HG02571 (cell line): ENCODE data around the gene RNF214.
A peak's percentile ranks its signal among the peaks of the same experiment; 100 is the strongest.
"Not testable (repeated sequence)": the region's sequence is repeated elsewhere in the genome, so short reads cannot be mapped to it uniquely, and the experiment has no call there.

ENCODE experiments used
- ATAC-seq: cut with Tn5 transposase; IDR thresholded peaks from one replicate; pipeline ENCODE4 v1.9.1; 2021; ENCODE audit warnings: mild to moderate bottlenecking, moderate library complexity; ENCODE audit not compliant: unreplicated experiment

RNF214 gene

DNA sequence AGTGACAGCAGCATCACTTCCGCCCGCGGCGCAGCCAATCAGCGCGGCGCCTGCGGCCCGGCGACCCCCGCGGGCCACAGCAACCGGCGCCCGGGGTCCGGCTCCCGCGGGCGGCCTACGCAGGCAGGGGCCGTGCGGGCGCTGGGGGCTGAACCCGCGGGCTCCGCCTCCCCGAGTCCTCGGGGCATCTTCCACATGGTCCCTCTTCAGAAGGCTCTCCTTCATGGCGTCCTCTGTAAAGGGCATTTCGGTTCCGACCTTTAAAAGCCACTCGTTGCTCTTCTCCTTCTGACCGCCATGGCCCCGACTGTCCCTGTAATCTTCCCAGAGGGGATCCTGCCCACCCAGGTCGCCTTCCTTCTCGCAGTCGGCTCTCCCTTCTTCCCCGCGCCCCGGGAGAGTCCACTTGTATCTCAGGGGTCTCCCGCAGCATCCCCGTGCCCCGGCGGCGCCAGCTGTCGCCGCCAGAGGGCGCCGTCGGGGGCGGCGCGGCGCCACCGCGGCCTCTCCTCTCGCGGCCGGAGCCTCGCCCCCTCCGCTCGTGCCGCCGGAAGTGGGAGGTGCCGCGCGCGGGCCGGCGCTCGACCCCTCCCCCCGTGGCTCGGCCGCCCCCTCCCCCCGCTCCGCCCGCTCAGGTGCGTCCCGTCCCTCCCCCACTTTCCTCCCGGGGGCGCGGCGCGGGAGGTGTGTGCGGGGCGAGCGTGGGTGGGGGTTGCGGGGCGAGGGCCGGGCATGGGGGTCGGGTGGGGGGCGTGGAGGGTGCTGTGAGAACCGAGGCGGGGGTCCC is at the start of gene RNF214:
Gene RNF214 (plus strand): TSS at position 580 of the 787 bp plus-strand sequence. CDS start 1,602 bp downstream, outside the sequence.
- peak; percentile 65 for ATAC-seq

DNA sequence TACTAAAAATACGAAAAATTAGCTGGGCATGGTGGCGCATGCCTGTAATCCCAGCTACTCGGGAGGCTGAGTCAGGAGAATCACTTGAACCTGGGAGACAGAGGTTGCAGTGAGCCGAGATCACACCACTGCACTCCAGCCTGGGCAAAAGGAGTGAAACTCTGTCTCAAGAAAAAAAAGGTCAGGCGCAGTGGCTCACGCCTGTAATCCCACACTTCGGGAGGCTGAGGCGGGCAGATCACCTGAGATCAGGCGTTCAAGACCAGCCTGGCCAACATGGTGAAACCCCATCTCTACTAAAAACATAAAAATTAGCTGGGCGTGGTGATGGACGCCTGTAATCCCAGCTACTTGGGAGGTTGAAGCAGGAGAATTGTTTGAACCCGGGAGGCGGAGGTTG is 49.3 kb upstream of the RNF214 start:
- ATAC-seq, result not testable (repeated sequence)

DNA sequence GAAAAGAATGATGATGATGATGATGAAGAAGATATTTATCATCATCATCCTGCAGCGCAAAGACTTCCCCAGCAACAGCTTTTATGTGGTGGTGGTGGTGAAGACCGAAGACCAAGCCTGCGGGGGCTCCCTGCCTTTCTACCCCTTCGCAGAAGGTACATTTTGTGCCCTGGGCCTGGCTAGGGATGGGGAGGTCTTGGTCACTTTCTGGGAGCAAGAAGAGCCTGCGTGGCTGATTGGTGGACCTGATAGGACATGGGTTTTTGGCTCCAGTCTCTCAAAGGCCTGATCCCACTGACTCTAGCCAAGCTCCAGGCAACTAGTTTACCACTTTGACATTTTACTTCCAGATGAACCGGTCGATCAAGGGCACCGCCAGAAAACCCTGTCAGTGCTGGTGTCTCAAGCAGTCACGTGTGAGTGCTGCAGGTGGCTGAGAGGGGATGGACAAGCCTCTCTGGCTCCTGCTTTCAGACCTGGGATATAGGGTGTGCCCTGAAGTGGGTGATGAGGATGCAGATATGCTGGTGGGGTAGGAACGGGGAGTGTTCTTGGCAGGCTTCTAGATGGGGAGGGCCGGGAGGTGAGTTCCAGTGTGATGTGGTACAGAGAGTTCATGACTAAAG is 48.6 kb upstream of the RNF214 start:
- no peak for ATAC-seq

DNA sequence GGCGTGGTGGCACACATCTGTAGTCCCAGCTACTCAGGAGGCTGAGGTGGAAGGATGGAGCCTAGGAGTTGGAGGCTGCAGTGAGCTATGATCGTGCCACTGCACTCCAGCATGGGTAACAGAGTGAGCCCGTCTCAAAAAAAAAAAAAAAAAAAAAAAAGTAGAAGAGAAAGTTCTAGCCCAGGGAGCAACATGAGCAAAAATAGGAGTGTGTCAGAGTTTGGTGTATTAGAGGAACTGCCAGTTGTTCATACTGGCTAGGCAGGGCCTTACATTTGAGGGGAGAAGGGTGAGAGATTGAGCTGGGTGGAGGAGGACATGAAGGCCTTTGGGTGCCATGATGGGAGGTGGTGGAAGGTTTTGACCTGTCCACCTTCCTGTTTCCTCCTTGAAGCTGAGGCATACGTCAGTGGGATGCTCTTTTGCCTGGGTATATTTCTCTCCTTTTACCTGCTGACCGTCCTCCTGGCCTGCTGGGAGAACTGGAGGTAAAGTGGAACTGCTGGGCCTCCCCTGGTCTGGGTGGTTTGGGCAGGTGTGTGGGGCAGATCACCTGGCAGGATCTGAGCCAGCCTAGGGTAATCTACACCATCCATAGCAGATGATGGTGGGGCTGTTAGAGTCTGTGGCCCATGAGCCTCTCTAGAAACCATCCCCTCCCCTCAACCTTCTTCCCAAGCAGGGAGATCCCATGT is 46.6 kb upstream of the RNF214 start:
- ATAC-seq, result no peak

DNA sequence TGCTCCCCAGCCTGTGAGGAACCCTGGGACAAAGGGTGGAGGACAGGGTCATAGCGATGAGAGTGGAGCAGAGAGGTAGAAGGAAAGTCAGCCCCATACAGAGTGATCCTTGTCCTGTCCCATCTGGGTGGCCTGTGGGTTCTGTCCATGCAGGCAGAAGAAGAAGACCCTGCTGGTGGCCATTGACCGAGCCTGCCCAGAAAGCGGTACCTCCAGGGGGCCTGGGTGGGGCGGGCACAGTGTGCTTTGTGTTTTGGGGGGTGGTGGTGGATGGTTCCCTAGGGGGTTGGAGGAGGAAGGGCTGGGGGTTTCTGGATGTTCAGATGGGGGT is 46.1 kb upstream of the RNF214 start:
- ATAC-seq, result no peak

DNA sequence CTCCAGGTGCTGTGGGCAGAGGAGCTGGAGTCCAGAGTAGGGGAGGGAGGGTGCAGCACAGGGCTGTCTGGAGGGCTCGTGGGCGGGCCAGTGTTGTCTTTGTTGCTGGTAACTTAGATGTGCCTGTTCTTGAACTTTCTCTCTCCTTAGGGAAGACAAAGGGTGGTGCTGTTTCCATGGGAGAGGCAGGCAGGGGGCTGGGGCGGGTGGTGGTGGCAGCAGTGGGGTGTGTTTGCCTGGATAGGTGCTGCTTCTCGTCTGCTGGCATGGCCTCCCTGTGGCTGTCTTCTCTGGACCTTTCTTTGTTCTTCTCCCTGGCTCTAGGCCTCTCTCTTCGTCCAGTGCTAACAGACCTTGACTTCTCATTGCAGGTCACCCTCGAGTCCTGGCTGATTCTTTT is 45.5 kb upstream of the RNF214 start:
- no peak for ATAC-seq

DNA sequence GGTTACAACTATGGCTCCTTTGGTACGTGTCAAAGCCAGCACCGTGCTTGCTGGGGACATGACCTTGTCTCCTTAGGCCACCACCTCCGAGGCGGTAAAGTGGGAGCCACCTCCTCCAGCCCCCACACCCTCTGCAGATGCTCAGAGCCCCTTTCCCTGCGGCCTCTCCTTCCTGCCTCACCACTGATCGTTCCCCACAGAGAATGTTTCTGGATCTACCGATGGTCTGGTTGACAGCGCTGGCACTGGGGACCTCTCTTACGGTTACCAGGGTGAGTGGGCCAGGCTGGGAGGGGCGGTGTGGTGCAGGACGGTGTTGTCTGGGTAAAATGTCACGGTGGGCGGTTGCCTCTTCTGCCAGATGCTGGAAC is 45.1 kb upstream of the RNF214 start:
- ATAC-seq, result no peak

DNA sequence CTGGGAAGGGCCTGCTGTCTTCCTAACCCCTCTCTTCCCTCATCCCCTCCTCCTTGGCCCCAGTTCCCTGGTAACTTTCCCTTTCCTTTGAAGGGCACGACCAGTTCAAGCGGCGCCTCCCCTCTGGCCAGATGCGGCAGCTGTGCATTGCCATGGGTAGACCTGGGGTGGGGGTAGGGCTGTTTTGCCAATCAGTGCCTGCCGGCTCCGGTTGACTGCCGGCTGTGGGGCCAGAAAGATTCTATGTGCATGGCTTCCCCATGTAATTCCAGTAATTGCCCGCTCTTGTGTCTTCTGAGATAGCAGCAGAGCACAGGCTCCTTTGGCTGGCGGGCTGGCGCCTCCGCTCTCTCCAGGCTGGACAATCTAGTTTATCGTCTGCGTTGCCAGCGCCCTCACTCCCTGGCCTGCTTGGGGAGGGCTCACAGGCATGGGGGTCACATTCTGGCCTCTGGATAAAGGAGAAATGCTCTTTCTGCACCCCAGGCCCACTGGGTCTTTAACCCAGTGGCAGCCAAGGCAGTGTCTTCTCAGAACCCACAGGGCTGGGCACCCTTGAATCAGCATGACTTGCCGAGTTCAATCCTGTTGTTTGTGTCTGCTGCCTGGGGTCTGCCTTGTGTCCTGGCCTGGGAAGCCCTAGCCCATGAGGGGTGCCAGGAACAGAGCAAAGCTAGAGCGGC is 44.5 kb upstream of the RNF214 start:
- ATAC-seq, result no peak

DNA sequence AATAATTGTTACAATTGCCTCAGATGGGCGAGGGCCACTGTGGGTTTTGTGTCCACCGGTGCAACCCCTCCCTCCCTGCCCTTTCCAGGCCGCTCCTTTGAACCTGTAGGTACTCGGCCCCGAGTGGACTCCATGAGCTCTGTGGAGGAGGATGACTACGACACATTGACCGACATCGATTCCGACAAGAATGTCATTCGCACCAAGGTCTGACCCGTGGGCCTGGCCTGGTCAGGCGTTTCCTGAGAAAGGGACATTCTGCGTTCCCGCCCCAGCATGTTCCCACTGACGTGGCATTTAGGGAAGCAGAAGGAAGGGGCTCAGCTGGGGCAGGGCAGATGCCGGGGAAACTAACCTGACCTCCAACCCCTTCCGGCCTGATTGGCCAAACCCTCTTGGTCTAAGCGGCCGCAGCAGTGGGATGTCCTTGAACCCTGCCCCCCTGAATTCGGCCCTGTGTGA is 43.8 kb upstream of the RNF214 start:
- ATAC-seq, result no peak

DNA sequence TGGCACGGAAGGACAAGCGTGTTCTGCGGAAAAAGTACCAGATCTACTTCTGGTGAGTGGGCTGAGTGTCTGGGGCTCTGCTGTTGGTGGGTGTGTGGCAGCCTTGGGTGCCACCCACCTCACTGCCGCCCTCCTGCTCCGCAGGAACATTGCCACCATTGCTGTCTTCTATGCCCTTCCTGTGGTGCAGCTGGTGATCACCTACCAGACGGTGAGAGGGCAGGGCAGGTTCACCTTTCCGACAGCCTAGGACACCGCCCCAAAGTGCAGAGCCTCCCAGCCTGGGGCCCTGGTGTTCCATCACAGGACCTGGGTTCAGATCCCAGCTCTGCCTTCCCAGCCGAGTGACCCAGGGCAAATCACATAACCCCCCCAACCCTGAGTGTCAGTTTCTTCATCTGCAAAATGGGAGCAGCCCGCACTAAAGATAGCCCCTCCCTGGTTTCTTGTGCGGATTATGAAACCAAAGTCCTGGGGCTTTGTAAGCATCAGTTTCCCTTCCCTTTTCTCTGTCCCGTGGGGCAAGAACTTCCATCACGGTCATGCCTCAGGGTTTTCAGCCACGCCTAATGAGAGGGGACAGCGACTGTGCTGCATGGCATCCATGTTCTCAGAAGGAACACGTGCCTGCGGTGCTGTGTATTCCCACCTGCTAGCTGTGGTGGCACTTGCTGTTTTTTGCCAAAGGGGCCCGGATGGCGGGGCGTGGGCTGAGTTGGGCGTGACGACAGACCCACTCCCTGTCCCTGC is 43.1 kb upstream of the RNF214 start:
- ATAC-seq, result peak; percentile 50

DNA sequence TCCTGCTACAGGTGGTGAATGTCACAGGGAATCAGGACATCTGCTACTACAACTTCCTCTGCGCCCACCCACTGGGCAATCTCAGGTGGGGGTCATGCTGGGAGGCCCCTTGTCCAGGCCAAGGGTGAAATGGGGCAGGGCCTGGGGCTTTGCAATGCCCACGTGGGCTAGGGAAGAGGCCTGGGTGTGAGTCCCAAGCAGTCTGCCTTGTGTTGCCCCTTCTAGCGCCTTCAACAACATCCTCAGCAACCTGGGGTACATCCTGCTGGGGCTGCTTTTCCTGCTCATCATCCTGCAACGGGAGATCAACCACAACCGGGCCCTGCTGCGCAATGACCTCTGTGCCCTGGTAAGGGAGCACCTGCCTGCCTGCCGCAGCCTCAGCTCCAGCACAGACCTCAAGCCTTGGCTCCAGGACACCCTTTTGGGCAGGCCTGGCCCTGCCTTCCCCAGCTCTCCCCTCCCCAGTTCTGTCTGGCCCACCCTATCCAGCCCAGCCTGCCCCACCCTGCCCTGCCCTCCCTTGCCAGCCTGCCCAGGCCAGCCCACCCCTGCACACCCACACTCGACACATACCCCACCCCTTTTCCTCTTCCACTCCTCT is 42.4 kb upstream of the RNF214 start:
- no peak for ATAC-seq

DNA sequence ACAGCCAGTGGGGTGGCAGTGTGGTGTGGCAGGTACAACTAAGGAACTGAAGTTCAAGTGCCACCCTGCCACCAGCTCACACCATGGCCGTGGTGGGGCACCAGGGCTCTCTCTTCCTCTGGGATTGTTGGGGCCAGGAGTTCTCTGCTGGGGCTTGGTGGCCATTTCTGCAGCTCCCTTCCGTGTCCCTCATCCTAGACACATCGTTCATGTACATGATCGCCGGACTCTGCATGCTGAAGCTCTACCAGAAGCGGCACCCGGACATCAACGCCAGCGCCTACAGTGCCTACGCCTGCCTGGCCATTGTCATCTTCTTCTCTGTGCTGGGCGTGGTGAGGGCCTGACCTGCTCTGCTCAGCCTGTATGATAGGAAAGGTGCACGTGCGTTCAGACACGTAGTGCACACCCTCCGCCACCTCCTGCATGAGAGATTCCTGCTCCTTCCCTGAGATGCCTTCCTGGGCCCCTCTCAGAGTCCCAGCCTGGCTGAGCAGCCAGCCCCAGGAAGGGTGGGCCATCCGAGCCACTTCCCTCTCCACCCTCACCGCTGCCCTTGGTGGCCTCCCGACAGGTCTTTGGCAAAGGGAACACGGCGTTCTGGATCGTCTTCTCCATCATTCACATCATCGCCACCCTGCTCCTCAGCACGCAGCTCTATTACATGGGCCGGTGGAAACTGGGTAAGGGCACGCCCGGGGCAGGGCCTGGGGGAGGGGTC is 40.6 kb upstream of the RNF214 start:
- no peak for ATAC-seq

DNA sequence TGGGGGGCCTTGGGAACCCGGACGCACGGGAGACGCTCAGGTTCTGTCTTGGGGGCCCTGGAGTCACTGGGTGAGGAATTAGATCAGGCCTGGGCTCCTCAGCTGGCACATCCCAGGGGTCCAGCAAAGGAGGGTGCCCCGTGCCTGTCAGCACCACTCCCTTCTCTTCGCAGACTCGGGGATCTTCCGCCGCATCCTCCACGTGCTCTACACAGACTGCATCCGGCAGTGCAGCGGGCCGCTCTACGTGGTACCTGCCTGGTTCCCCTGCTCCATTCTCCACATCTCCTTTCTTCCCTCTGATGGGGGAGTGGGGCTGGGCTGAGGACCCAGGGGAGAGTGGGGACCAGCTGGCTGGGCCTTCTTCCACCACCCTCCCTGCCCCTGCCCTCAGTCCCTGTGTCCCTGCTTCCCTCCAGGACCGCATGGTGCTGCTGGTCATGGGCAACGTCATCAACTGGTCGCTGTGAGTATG is 40.0 kb upstream of the RNF214 start:
- no peak for ATAC-seq

DNA sequence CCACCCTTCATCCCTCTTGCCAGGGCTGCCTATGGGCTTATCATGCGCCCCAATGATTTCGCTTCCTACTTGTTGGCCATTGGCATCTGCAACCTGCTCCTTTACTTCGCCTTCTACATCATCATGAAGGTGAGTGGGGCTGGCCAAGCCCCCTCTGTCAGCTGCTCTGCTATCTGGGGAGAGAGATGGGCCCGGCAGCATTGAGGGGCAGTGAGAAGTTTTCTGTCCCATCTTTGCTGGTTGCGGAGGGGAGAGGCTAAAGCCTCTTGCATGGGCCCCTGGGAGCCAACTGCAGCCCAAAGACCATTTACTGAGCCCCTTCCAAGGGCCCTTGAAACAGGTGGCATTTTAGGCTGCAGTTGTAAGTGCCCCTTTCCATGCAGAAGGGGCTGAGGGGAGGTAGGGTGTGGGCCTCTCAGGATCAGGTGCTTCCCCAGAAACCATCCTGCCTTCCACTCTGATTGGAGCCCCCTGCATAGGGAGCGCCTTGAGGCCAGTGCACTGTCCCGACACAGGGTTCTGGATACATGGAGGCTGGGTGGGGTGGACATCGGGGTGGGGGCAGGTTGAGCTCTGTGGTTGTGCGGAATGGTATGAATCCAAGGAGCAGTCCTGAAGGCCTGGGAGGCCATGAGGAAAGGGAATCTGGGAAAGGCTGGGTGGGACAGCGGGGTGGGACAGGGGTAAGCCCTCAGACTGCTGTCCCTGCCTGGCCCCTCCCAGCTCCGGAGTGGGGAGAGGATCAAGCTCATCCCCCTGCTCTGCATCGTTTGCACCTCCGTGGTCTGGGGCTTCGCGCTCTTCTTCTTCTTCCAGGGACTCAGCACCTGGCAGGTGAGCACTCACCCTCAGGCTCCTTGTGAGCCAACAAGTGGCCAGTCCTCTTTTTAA is 39.1 kb upstream of the RNF214 start:
- no peak for ATAC-seq

DNA sequence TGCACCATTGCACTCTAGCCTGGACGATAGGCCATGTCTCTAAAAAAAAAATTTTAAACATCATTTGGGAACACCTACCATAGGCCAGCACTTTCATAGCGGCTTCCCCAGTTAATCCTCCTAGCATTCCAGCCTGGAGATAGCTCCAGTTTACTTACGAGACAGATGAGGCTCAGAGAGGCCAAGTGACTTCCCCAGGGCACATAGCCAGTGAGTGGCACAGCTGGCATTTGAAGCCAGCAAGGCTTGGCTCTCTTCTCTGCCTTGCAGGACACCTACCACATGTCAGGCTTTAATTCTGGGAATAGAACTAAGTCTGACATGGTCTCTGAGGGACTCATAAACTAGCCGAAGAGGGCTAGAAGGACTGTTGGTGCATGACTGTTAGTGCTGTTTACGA is 38.2 kb upstream of the RNF214 start:
- no peak for ATAC-seq

DNA sequence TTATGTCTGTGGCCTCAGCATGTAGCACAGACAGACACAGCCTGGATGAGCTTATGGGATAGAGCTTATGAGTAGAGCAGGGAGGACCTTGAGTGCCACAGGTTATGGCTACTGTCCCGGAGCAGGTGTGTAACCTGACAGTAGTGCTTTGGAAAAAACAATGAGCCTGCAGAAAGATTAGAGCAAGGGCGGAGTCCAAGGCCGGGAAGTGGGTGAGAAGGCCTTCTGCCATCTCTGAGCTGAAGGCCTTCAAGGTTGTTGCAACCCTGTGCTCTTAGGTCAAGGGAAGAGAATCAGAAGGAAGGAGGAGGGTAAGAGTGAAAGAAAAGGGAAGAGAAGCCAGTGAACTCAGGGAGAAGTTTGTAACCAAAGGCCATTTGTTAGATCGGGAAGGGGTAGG is 37.2 kb upstream of the RNF214 start:
- no peak for ATAC-seq

DNA sequence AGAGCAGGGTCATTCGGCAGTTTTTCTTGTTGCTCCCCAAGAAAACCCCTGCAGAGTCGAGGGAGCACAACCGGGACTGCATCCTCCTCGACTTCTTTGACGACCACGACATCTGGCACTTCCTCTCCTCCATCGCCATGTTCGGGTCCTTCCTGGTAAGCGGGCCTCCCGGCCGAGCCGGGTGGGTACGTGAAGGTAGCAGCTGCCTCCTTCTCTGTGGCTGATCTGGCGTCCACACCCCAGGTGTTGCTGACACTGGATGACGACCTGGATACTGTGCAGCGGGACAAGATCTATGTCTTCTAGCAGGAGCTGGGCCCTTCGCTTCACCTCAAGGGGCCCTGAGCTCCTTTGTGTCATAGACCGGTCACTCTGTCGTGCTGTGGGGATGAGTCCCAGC is 36.7 kb upstream of the RNF214 start:
- ATAC-seq, result no peak

DNA sequence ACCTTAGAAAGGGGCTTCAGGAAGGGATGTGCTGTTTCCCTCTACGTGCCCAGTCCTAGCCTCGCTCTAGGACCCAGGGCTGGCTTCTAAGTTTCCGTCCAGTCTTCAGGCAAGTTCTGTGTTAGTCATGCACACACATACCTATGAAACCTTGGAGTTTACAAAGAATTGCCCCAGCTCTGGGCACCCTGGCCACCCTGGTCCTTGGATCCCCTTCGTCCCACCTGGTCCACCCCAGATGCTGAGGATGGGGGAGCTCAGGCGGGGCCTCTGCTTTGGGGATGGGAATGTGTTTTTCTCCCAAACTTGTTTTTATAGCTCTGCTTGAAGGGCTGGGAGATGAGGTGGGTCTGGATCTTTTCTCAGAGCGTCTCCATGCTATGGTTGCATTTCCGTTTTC is 35.5 kb upstream of the RNF214 start:
- no peak for ATAC-seq
